ENCODE measurements around the gene NRM.

Gene NRM

DNA sequence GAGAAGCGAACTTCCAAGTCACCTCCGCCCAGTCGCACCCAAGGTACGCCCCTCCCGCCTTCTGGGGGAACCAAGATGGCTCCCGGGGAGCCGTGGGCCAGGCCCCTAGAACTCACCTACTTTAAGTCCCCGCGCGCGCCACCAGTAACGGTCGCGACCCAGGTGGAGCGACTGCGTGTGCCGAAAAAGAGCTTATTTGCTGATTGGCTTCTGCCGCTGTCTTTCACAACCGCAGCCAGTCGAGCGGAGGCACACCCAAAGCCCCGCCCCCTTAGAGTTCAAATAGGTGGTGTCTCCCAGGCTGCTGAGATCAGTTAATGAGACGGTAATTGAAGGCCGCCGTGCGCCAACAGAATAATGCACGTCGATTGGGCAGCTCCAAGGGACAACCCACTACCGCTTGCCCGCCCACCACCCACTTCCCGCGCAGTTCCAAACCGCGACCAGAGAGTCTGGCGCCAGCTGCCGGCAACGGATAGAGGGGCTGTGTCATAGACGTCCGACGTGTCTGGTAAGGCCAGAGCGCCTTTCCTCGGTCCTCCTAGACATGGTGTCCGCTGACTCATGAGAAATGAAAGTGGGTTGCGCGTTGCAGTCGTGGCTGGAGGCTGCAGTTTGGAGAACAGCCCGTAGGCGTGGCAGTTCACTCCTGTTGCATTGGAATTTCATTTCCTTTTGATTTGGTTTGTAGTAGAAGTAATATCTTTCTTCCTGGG lies 26.5 kb upstream of the NRM start, which contains the start of gene MDC1:
Gene MDC1 (minus strand): TSS at position 153 of the 716 bp plus-strand sequence. CDS start 2,106 bp downstream, outside the sequence.
- peak; percentile 100 for DNase-seq (ENCODE audit: low read depth)
- TF ChIP-seq, protein P1, sequence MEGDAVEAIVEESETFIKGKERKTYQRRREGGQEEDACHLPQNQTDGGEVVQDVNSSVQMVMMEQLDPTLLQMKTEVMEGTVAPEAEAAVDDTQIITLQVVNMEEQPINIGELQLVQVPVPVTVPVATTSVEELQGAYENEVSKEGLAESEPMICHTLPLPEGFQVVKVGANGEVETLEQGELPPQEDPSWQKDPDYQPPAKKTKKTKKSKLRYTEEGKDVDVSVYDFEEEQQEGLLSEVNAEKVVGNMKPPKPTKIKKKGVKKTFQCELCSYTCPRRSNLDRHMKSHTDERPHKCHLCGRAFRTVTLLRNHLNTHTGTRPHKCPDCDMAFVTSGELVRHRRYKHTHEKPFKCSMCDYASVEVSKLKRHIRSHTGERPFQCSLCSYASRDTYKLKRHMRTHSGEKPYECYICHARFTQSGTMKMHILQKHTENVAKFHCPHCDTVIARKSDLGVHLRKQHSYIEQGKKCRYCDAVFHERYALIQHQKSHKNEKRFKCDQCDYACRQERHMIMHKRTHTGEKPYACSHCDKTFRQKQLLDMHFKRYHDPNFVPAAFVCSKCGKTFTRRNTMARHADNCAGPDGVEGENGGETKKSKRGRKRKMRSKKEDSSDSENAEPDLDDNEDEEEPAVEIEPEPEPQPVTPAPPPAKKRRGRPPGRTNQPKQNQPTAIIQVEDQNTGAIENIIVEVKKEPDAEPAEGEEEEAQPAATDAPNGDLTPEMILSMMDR (conservative IDR thresholded peaks at IDR 0.05; ENCODE audit: control insufficient read depth, insufficient read depth, low read depth, low read length) = peak; percentile 11
- peak within 1 kb of the TSS; percentile 82 for H3K4me3 ChIP-seq (ENCODE audit: control insufficient read depth, low read depth, low read length)

DNA sequence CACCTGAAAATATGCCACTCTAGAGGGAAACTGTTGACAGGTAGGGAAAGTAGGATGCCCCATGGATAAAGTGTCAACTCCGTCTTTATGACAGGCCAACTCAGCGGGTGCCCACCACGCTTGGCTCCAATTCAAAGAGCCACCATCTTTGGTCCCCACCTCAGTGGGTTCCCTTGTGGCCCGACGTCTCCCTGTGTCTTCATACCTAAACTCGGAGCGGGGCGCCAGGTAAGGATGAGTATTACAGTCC lies 26.0 kb upstream of the NRM start:
- peak overlapping the region; percentile 82 for H3K4me3 ChIP-seq (ENCODE audit: control insufficient read depth, low read depth, low read length)
- no peak for DNase-seq (ENCODE audit: low read depth)
- TF ChIP-seq, protein P1 (conservative IDR thresholded peaks at IDR 0.05; ENCODE audit: control insufficient read depth, insufficient read depth, low read depth, low read length) = no peak

DNA sequence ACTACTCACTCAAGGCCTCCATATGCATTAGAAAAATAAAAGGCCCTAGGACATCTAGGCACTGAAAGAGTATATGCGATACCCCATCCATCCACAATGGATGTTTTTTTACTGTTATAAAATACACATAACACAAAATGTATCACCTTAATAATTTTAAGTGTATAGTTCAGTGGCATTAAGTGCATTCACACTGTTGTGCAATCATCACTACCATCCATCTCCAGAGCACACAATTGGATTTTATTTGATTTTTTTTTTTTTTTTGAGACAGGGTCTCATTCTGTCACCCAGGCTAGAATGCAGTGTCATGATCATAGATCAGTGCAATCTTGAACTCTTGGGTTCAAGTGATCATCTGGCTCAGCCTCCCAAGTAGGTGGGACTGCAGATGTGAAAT lies 23.5 kb upstream of the NRM start:
- DNase-seq (ENCODE audit: low read depth) = no peak
- TF ChIP-seq, protein P1 (conservative IDR thresholded peaks at IDR 0.05; ENCODE audit: control insufficient read depth, insufficient read depth, low read depth, low read length) = no peak
- H3K4me3 ChIP-seq (ENCODE audit: control insufficient read depth, low read depth, low read length) = no peak overlapping the region

DNA sequence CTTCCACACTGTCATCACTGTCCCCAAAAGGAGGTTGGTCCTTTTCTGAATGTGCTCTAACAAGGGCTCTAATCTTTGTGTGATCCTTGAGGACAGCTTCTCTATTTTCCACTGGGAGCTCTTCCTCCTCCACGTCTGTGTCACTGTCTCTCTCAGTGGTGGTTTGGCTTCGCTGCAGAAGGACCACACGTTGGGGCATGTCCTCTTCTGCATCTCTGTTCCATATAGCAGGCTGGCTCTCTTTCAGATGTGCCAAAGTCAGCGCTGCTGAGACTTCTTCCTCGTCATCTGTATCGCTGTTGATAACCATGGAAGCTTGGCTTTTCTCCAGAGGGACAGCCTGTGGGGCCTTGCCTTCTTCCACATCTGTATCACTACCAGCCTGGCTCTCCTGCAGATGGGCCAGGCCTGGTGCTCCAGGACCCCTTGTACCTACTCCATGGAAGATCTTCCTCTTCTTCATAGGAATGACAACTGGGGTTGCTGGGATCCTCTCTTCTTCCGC lies 21.7 kb upstream of the NRM start:
- no peak overlapping the region for H3K4me3 ChIP-seq (ENCODE audit: control insufficient read depth, low read depth, low read length)
- no peak for DNase-seq (ENCODE audit: low read depth)
- TF ChIP-seq, protein P1 (conservative IDR thresholded peaks at IDR 0.05; ENCODE audit: control insufficient read depth, insufficient read depth, low read depth, low read length) = no peak

DNA sequence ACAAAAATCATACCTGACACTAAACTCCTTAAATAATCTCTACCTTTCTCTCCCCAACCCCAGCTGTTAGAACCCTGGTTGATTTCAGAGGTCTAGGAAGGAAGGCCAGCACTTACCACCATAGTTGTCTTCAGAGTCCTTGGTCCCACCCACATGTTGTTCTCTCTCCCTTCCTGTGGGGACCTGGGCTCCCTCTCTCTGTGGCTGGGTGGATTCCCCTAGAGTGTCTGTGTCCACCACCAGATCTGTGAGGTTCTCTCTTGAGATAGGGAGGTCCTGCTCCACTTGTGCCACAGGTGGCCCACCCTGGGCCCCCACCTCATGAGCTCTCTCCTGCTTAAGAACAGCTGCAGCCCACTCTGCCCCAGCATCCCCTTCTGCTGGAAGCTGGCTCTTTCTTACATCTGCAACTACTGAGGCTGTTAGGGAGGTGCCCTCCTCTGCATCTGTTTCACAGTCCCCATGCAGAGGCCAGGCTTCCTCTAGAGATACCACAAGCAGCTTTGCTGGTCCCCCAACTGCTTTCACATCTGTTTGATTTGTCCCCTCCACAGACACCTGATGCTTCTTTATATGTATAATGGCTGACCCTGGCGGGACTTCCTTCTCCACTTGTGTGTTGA lies 21.1 kb upstream of the NRM start:
- no peak for DNase-seq (ENCODE audit: low read depth)
- no peak overlapping the region for H3K4me3 ChIP-seq (ENCODE audit: control insufficient read depth, low read depth, low read length)
- TF ChIP-seq, protein P1 (conservative IDR thresholded peaks at IDR 0.05; ENCODE audit: control insufficient read depth, insufficient read depth, low read depth, low read length) = no peak

DNA sequence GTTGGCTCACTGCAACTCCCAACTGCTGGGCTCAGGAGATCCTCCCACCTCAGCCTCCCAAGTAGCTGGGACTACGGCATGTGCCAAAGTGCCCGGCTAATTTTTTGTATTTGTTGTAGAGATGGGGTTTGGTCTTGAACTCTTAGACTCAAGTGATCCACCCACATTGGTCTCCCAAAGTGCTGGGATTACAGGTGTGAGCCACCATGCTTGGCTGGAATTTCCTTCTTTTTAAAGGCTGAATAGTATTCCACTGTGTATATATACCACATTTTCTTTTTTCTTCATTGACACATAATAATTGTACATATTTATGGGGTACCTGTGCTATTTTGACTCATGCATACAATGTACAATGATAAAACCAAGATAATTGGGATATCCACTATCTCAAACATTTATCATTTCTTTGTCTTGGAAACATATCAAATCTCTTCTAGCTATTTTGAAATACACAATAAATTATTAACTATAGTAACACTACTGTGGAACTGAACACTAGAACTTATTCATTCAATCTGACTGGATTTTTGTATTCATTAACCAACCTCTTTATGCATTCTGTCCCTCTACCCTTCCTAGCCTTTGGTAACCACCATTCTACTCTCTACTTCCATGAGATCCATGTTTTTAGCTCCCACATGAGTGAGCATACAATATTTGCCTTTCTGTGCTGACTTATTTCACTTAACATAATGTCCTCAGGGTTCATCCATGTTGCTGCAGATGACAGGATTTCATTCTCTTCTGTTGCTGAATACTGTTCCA lies 18.5 kb upstream of the NRM start:
- no peak overlapping the region for H3K4me3 ChIP-seq (ENCODE audit: control insufficient read depth, low read depth, low read length)
- TF ChIP-seq, protein P1 (conservative IDR thresholded peaks at IDR 0.05; ENCODE audit: control insufficient read depth, insufficient read depth, low read depth, low read length) = no peak
- DNase-seq (ENCODE audit: low read depth) = no peak

Measured in fibroblast of mammary gland (primary cell).